Adrenal gland (tissue), 12 donors: Measurements from ENCODE around the gene LSM4. TPM values are rescaled to one million over a fixed set of nuclear protein-coding genes. Genes with fewer than 3 reads are reported as not detected.

Experiments
- DNase-seq, 7 donors: peaks; one replicate each; pipeline ENCODE4 v3.0.0-alpha.2; 2019 to 2020
- H3K27ac ChIP-seq, 5 donors: fragments of 200-600 bp; sonication (generic) in 4 of 5; 1 replicate in 3 of 5; 2 replicates in 2 of 5; pipeline versions ENCODE4 v1.5.1 to v1.8.0; 2016 to 2020; ENCODE audit warnings: mild to moderate bottlenecking in 1 of 5
- H3K27me3 ChIP-seq: fragments of 200-600 bp; 2 replicates; pipeline ENCODE4 v1.8.0; 2021
- H3K36me3 ChIP-seq, 2 donors: fragments of 200-600 bp; replicated peaks in 1 of 2; 1 replicate in 1 of 2; 2 replicates in 1 of 2; pipeline versions ENCODE4 v1.5.1 to v1.8.0; 2018 to 2022
- H3K4me1 ChIP-seq, 2 donors: fragments of 200-600 bp; replicated peaks in 1 of 2; 1 replicate in 1 of 2; 2 replicates in 1 of 2; pipeline versions ENCODE4 v1.5.1 to v1.8.0; 2018 to 2021
- H3K4me3 ChIP-seq, 4 donors: fragments of 200-600 bp; sonication (generic) in 3 of 4; one replicate each; pipeline ENCODE4 v1.5.1; 2016 to 2018
- H3K9me3 ChIP-seq, 3 donors: fragments of 200-600 bp; sonication (generic) in 1 of 3; replicated peaks in 1 of 3; 1 replicate in 2 of 3; 2 replicates in 1 of 3; pipeline versions ENCODE4 v1.5.1 to v1.8.0; 2016 to 2021
- POLR2A ChIP-seq, 2 donors: fragments of 450-650 bp; IDR thresholded peaks; one replicate each; pipeline ENCODE4 v1.6.1; 2017; ENCODE audit warnings: antibody characterized with exemption in 2 of 2, mild to moderate bottlenecking in 2 of 2, moderate library complexity in 1 of 2
- WGBS, 4 donors: extraction: QIAGEN DNeasy Blood & Tissue Kit in 2 of 4; methylation state at CpG; one replicate each; pipeline versions ENCODE4 v1.1.5 to v1.1.7; 2013 to 2017; 5-methylcytosine and 5-hydroxymethylcytosine counted together
- intact Hi-C, 2 donors: fragments of 100-400 bp; cut with DNase I; formaldehyde crosslinking; loops; one replicate each; pipeline versions ENCODE4 v1.14.1 to v1.15.0; 2022 to 2023
- polyA plus RNA-seq, 3 donors: library from polyadenylated mRNA; stranded (reverse); fragments of 200-250 nt in 2 of 3; fragments of 350-450 nt in 1 of 3; fragmentation: Illumina TruSeq in 1 of 3; extraction: RNeasy Lipid Tissue Mini Kit (QIAGEN cat#74804) in 1 of 3; gene quantifications; one replicate each; pipeline ENCODE4 v1.2.3, GENCODE V29; 2013 to 2014
- total RNA-seq, 9 donors: library from RNA; depleted of rRNA in 4 of 9; stranded (reverse); fragments of >200 nt in 4 of 9; fragments of 120-200 nt in 1 of 9; fragmentation: NEBNext Ultra II Directional in 1 of 9; extraction: Animal tissue kit (Norgen Biotek cat#: 25700) in 1 of 9; gene quantifications; one replicate each; pipeline versions ENCODE4 v1.1.0 to v1.2.4, GENCODE V29; 2013 to 2023
- TF ChIP-seq, protein P1 (sequence below), 6 experiments: fragments of 450-650 bp in 4 of 6; fragments of 200-600 bp in 2 of 6; sonication (generic) in 1 of 6; IDR thresholded peaks; 1 replicate in 5 of 6; 2 replicates in 1 of 6; pipeline versions ENCODE4 v1.5.1 to v1.8.0; 2016 to 2021; ENCODE audit warnings: antibody characterized with exemption in 6 of 6, mild to moderate bottlenecking in 2 of 6, moderate library complexity in 1 of 6
- donor health status: healthy with polysubstance abuse.
- donor health status: Bipolar disorder and iron deficiency.
- donor health status: DM: yes; HTN: yes; CAD: no.
- donor health status: DM: no; HTN: no; CAD: no.
- donor health status: DM: no; HTN: no; CAD: no.
- donor health status: DM: yes; HTN: yes; CAD: no.

The LSM4 gene
- total and polyA plus RNA-seq, 12 donors = 105 to 290 (median 161) TPM

DNA sequence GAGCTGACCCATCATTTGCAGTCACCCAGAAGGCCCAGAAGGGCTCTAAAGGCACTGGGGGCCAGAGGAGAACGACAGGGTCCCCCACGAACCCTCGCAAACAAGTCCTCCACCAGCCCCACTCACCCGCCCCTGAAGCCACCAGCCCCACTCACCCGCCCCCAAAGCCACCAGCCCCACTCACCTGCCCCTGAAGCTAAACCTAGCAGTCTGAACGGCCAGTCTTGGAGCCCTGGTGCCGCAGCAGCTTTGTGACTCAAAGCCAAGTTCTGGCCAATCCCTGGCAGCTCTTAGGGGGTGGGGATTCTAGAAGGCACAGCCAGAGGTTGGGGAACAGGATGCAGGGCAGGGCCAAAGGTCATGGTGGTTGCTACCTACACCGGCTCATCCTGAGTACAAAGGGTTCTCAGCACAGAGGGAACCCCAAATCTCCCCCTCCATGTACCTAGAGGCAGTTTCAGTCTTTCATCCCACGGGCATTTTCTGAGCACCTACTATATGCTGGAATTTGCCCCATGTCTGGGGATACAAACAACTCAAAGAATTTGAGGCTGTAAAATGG, 48.6 kb downstream of the LSM4 start, which contains the start of gene IQCN:
Gene IQCN, minus strand, starts transcription at position 234 of the 562 bp plus-strand sequence. CDS start 4,974 bp downstream, outside the sequence.
- peak in 6 of 7 donors; percentile 70 to 79 (median 74) for DNase-seq
- H3K9me3 ChIP-seq = no peaks in the 10 kb centered on the region
- H3K36me3 ChIP-seq = peaks cover 0 to 12% of the 10 kb centered on the region in 2 donors
- H3K4me3 ChIP-seq = no peak within 1 kb of the TSS
- TF ChIP-seq, protein P1, sequence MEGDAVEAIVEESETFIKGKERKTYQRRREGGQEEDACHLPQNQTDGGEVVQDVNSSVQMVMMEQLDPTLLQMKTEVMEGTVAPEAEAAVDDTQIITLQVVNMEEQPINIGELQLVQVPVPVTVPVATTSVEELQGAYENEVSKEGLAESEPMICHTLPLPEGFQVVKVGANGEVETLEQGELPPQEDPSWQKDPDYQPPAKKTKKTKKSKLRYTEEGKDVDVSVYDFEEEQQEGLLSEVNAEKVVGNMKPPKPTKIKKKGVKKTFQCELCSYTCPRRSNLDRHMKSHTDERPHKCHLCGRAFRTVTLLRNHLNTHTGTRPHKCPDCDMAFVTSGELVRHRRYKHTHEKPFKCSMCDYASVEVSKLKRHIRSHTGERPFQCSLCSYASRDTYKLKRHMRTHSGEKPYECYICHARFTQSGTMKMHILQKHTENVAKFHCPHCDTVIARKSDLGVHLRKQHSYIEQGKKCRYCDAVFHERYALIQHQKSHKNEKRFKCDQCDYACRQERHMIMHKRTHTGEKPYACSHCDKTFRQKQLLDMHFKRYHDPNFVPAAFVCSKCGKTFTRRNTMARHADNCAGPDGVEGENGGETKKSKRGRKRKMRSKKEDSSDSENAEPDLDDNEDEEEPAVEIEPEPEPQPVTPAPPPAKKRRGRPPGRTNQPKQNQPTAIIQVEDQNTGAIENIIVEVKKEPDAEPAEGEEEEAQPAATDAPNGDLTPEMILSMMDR (IDR thresholded peaks at IDR 0.05) = no peak
- TF ChIP-seq POLR2A (IDR thresholded peaks at IDR 0.05) = no peak
- H3K4me1 ChIP-seq = peaks cover 34 to 47% of the 10 kb centered on the region in 2 donors
- H3K27me3 ChIP-seq = no peaks in the 10 kb centered on the region
- peak within 1 kb of the TSS; percentile 8 to 83 (median 78) for H3K27ac ChIP-seq
- WGBS, 4 donors = 47 to 70% (median 62%) methylated on average over 6 to 9 of the region's 9 CpGs
- intact Hi-C loops = loop anchor here in 1 of 2 donors (10.0 kb wide), 1 partner anchor 131 kb away; no protein-coding TSS in a partner anchor

DNA sequence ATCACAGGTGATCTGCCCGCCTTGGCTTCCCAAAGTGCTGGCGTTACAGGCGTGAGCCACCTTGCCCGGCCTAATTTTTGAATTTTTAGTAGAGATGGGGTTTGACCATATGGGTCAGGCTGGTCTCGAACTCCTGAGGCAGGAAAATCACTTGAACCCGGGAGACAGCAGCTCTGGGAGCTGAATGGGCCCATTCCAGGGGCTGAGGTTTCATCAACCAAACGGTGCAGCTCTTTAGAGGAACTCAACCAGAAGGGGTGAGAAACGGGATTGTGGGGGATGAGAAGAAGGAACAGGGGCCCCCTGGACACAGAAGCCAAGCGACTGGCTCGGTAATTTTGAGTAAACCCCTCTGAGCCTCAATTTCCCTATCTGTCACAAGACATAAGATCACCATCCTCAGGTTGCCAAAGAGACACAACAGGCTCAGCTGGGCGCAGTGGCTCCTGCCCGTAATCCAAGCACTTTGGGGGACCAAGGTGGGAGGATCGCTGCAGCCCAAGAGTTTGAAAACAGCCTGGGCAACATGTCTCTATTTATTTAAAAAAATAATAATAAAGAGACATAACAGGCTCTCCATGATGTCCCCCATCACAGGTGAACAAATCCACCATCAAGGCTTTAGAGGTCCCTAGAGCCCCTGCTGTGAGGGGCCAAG, 49.2 kb downstream of the LSM4 start:
- Histone ChIP-seq H3K9me3 (no peaks in the 10 kb centered on the region), H3K36me3 (peaks cover 0 to 9% of the 10 kb centered on the region in 2 donors), H3K4me3 (no peak overlapping the region), H3K4me1 (peaks cover 29 to 41% of the 10 kb centered on the region in 2 donors), H3K27ac (peak overlapping the region in 2 of 5 donors; percentile 83), H3K27me3 (no peaks in the 10 kb centered on the region)
- 94 to 95% (median 95%) methylated on average over 13 of the region's 13 CpGs for WGBS, 4 donors
- no peak for TF ChIP-seq POLR2A (IDR thresholded peaks at IDR 0.05)
- TF ChIP-seq, protein P1 (IDR thresholded peaks at IDR 0.05) = no peak
- intact Hi-C loops = loop anchor here in 1 of 2 donors (10.0 kb wide), 1 partner anchor 131 kb away; no protein-coding TSS in a partner anchor
- no peak for DNase-seq

DNA sequence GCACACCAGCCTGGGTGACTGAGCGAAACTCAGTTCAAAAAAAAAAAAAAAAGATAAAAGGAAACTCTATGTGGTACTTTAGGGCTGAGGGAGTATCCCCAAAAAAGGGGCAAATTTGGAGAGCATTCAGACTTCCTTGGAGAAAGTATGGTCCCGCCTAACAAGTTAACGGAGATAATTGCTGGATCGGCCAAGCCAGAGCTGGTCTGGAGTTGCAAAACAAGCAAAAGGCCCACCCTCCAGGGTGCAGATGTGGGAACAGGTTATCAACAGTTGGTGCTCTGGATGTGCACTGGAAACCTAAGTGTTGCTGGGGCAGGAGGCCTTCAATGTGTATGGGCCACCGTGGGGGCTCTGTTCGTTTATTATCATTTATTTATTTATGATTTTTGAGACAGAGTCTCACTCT, 51.4 kb downstream of the LSM4 start:
- no peak for DNase-seq
- no peak overlapping the region for H3K27ac ChIP-seq
- no peaks in the 10 kb centered on the region for H3K27me3 ChIP-seq
- H3K4me1 ChIP-seq = peaks cover 16 to 21% of the 10 kb centered on the region in 2 donors
- no peak overlapping the region for H3K4me3 ChIP-seq
- peaks cover 0 to 16% of the 10 kb centered on the region in 2 donors for H3K36me3 ChIP-seq
- intact Hi-C loops = loop anchor here in 1 of 2 donors (10.0 kb wide), 1 partner anchor 133 kb away; no protein-coding TSS in a partner anchor
- no peak for TF ChIP-seq POLR2A (IDR thresholded peaks at IDR 0.05)
- TF ChIP-seq, protein P1 (IDR thresholded peaks at IDR 0.05) = no peak
- 67 to 79% (median 70%) methylated on average over 4 to 6 of the region's 6 CpGs for WGBS, 4 donors
- H3K9me3 ChIP-seq = no peaks in the 10 kb centered on the region

DNA sequence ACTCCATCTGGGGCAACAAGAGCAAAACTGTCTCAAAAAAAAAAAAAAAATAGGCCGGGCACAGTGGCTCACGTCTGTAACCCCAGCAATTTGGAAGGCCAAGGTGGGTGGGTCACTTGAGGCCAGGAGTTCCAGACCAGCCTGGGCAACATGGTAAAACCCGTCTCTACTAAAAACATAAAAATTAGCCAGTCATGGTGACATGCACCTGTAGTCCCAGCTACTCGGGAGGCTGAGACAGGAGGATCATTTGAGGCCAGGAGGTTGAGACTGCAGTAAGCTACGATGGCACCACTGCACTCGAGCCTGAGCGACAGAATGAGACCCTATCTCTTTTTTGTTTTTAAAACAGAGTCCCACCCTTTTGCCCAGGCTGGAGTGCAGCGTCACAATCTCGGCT, 52.5 kb downstream of the LSM4 start:
- no peaks in the 10 kb centered on the region for H3K27me3 ChIP-seq
- 78 to 92% (median 86%) methylated on average over 9 of the region's 9 CpGs for WGBS, 4 donors
- no peak overlapping the region for H3K4me3 ChIP-seq
- intact Hi-C loops = loop anchor here in 1 of 2 donors (10.0 kb wide), 1 partner anchor 134 kb away; no protein-coding TSS in a partner anchor
- no peak for DNase-seq
- no peaks in the 10 kb centered on the region for H3K9me3 ChIP-seq
- H3K27ac ChIP-seq = no peak overlapping the region
- H3K36me3 ChIP-seq = peaks cover 0 to 27% of the 10 kb centered on the region in 2 donors
- no peak for TF ChIP-seq POLR2A (IDR thresholded peaks at IDR 0.05)
- TF ChIP-seq, protein P1 (IDR thresholded peaks at IDR 0.05) = no peak
- peaks cover 13 to 15% of the 10 kb centered on the region in 2 donors for H3K4me1 ChIP-seq
